Right lobe of liver (tissue), 6 donors: ENCODE data around the gene PCMTD2. TPM values are rescaled to one million over a fixed set of nuclear protein-coding genes. Genes with fewer than 3 reads are reported as not detected.

Source experiments
- ATAC-seq, 4 donors: fragments of 200-7000 bp; cut with Tn5 transposase; one replicate each; pipeline ENCODE4 v1.9.1; 2020; ENCODE audit warnings: mild to moderate bottlenecking in 4 of 4, moderate library complexity in 4 of 4
- DNase-seq, 3 donors: peaks; one replicate each; pipeline ENCODE4 v3.0.0-alpha.2; 2020
- H3K27ac ChIP-seq, 3 donors: fragments of 200-600 bp; one replicate each; pipeline ENCODE4 v1.8.0; 2022
- H3K27me3 ChIP-seq, 2 donors: fragments of 200-600 bp; one replicate each; pipeline ENCODE4 v1.8.0; 2022
- H3K36me3 ChIP-seq, 4 donors: fragments of 200-600 bp; sonication (generic) in 1 of 4; one replicate each; pipeline versions ENCODE4 v1.5.1 to v1.8.0; 2017 to 2022; ENCODE audit warnings: control low read depth in 1 of 4
- H3K4me1 ChIP-seq, 4 donors: fragments of 200-600 bp; sonication (generic) in 1 of 4; one replicate each; pipeline versions ENCODE4 v1.5.1 to v1.8.0; 2017 to 2022; ENCODE audit warnings: control low read depth in 1 of 4
- H3K4me3 ChIP-seq, 3 donors: fragments of 200-600 bp; one replicate each; pipeline ENCODE4 v1.8.0; 2022
- H3K9me3 ChIP-seq, 4 donors: fragments of 200-600 bp; sonication (generic) in 1 of 4; one replicate each; pipeline versions ENCODE4 v1.5.1 to v1.8.0; 2017 to 2022; ENCODE audit warnings: control low read depth in 1 of 4
- CTCF ChIP-seq, 4 donors: fragments of 200-600 bp in 3 of 4; fragments of 450-650 bp in 1 of 4; IDR thresholded peaks; one replicate each; pipeline versions ENCODE4 v1.5.1 to v1.8.0; 2016 to 2022; ENCODE audit warnings: antibody characterized with exemption in 4 of 4, mild to moderate bottlenecking in 2 of 4
- POLR2A ChIP-seq: fragments of 450-650 bp; IDR thresholded peaks from one replicate; pipeline ENCODE4 v1.6.1; 2017; ENCODE audit warnings: antibody characterized with exemption, mild to moderate bottlenecking
- WGBS: methylation state at CpG from one replicate; pipeline ENCODE4 v1.1.6; 2018; ENCODE audit warnings: low coverage, low lambda C conversion rate; ENCODE audit not compliant: insufficient coverage; ENCODE audit errors: missing lambda C conversion rate; 5-methylcytosine and 5-hydroxymethylcytosine counted together
- intact Hi-C, 2 donors: fragments of 100-400 bp; cut with DNase I; formaldehyde crosslinking; loops; one replicate each; pipeline versions ENCODE4 v1.11.2 to v1.14.1; 2022
- total RNA-seq, 6 experiments: library from RNA; depleted of rRNA in 2 of 6; stranded (reverse); fragments of >200 nt in 2 of 6; fragmentation: NEBNext Ultra II Directional in 3 of 6; extraction: Animal tissue kit (Norgen Biotek cat#: 25700) in 3 of 6; gene quantifications; one replicate each; pipeline versions ENCODE4 v1.1.0 to v1.2.4, GENCODE V29; 2016 to 2023
- donor health status: DM: no; HTN: yes; CAD: no.
- donor health status: DM: no; HTN: no; CAD: no.
- donor health status: DM: no; HTN: no; CAD: no.
- donor health status: DM: no; HTN: yes; CAD: no.
- donor health status: DM: no; HTN: yes; CAD: no.

The PCMTD2 gene
- total RNA-seq, 6 experiments from 2014 or later = 24.5 to 39.7 (median 28.6) TPM

GRCh38 chr20:64261138-64261537, 5.6 kb downstream of the PCMTD2 start:
- 61% methylated on average over 9 of the region's 9 CpGs for WGBS
- no peak for TF ChIP-seq POLR2A
- no peak for TF ChIP-seq CTCF (IDR thresholded peaks at IDR 0.05)

GRCh38 chr20:64264091-64264490, 8.5 kb downstream of the PCMTD2 start:
- Histone ChIP-seq H3K9me3 (no peaks in the 10 kb centered on the region), H3K4me1 (no peaks in the 10 kb centered on the region), H3K36me3 (peaks cover 0 to 22% (median 1%) of the 10 kb centered on the region in 4 donors), H3K4me3 (no peak overlapping the region), H3K27ac (no peak overlapping the region), H3K27me3 (no peaks in the 10 kb centered on the region)
- DNase-seq (no peak), ATAC-seq (no peak)
- intact Hi-C loops = no loop called here
- 78% methylated on average over 4 of the region's 4 CpGs for WGBS
- no peak for TF ChIP-seq CTCF (IDR thresholded peaks at IDR 0.05)
- no peak for TF ChIP-seq POLR2A

More at GRCh38 chr20:64261138-64261537, 5.6 kb downstream of the PCMTD2 start:
- ATAC-seq = peak; percentile 73 to 82 (median 78)
- Histone ChIP-seq H3K4me1 (peaks cover 0 to 11% (median 0%) of the 10 kb centered on the region in 4 donors), H3K27me3 (no peaks in the 10 kb centered on the region), H3K9me3 (no peaks in the 10 kb centered on the region), H3K4me3 (no peak overlapping the region), H3K36me3 (peaks cover 0 to 14% (median 0%) of the 10 kb centered on the region in 4 donors), H3K27ac (peak overlapping the region in 2 of 3 donors; percentile 25 to 47)
- intact Hi-C loops = no loop called here
- no peak for DNase-seq

- intact Hi-C loops = no loop called here
- H3K27me3 ChIP-seq = no peaks in the 10 kb centered on the region
- peaks cover 0 to 22% (median 2%) of the 10 kb centered on the region in 4 donors for H3K36me3 ChIP-seq
- H3K4me1 ChIP-seq = no peaks in the 10 kb centered on the region
- H3K9me3 ChIP-seq = no peaks in the 10 kb centered on the region
- no peak for TF ChIP-seq CTCF (IDR thresholded peaks at IDR 0.05)
- no peak for TF ChIP-seq POLR2A
- H3K27ac ChIP-seq = no peak overlapping the region
- no peak overlapping the region for H3K4me3 ChIP-seq
- WGBS = 89% methylated on average over 5 of the region's 5 CpGs
- no peak for DNase-seq
- ATAC-seq = no peak
Measured at GRCh38 chr20:64265201-64265600, 9.7 kb downstream of the PCMTD2 start.

GRCh38 chr20:64266988-64267387, 11.4 kb downstream of the PCMTD2 start:
- intact Hi-C loops = no loop called here
- 81% methylated on average over 5 of the region's 5 CpGs for whole genome bisulfite sequencing
- Histone ChIP-seq H3K36me3 (peaks cover 0 to 27% (median 2%) of the 10 kb centered on the region in 4 donors), H3K9me3 (no peaks in the 10 kb centered on the region), H3K27ac (no peak overlapping the region), H3K27me3 (no peaks in the 10 kb centered on the region), H3K4me1 (no peaks in the 10 kb centered on the region), H3K4me3 (no peak overlapping the region)
- DNase-seq = no peak
- no peak for ATAC-seq
- no peak for TF ChIP-seq POLR2A
- no peak for TF ChIP-seq CTCF (IDR thresholded peaks at IDR 0.05)

- no peak for ATAC-seq
- Histone ChIP-seq H3K4me1 (no peaks in the 10 kb centered on the region), H3K27me3 (no peaks in the 10 kb centered on the region), H3K4me3 (no peak overlapping the region), H3K36me3 (peaks cover 0 to 27% (median 2%) of the 10 kb centered on the region in 4 donors), H3K9me3 (no peaks in the 10 kb centered on the region), H3K27ac (no peak overlapping the region)
- TF ChIP-seq CTCF (IDR thresholded peaks at IDR 0.05) (no peak), POLR2A (no peak)
- intact Hi-C loops = no loop called here
- no peak for DNase-seq
- WGBS = 97% methylated on average over 8 of the region's 10 CpGs
Measured at GRCh38 chr20:64268174-64268573, 12.6 kb downstream of the PCMTD2 start.
